Effector memory CD4-positive, alpha-beta T cell (primary cell): ENCODE measurements around the gene AP3S2.

ENCODE experiments used
- DNase-seq, 3 donors: peaks; one replicate each; pipeline ENCODE4 v3.0.0-alpha.2; 2020
- H3K27ac ChIP-seq: 2 replicates; pipeline ENCODE4 v1.7.0; 2013; ENCODE audit warnings: mild to moderate bottlenecking, low read length, moderate library complexity; ENCODE audit not compliant: insufficient read depth, poor library complexity, severe bottlenecking
- H3K27me3 ChIP-seq: replicated peaks from 2 replicates; pipeline ENCODE4 v1.7.0; 2013; ENCODE audit warnings: mild to moderate bottlenecking, low read length; ENCODE audit not compliant: insufficient read depth, control insufficient read depth, poor library complexity, severe bottlenecking
- H3K36me3 ChIP-seq: 2 replicates; pipeline ENCODE4 v1.7.0; 2013; ENCODE audit warnings: mild to moderate bottlenecking, low read length, moderate library complexity; ENCODE audit not compliant: control insufficient read depth, insufficient read depth
- H3K4me1 ChIP-seq: 2 replicates; pipeline ENCODE4 v1.7.0; 2013; ENCODE audit warnings: low read length, mild to moderate bottlenecking; ENCODE audit not compliant: control insufficient read depth, insufficient read depth, poor library complexity, severe bottlenecking
- H3K4me3 ChIP-seq: 2 replicates; pipeline ENCODE4 v1.7.0; 2013; ENCODE audit warnings: low read length, low read depth, mild to moderate bottlenecking; ENCODE audit not compliant: insufficient read depth, poor library complexity, severe bottlenecking
- H3K9me3 ChIP-seq: 2 replicates; pipeline ENCODE4 v1.7.0; 2013; ENCODE audit warnings: mild to moderate bottlenecking, low read length, moderate library complexity; ENCODE audit not compliant: control insufficient read depth

The AP3S2 gene

DNA sequence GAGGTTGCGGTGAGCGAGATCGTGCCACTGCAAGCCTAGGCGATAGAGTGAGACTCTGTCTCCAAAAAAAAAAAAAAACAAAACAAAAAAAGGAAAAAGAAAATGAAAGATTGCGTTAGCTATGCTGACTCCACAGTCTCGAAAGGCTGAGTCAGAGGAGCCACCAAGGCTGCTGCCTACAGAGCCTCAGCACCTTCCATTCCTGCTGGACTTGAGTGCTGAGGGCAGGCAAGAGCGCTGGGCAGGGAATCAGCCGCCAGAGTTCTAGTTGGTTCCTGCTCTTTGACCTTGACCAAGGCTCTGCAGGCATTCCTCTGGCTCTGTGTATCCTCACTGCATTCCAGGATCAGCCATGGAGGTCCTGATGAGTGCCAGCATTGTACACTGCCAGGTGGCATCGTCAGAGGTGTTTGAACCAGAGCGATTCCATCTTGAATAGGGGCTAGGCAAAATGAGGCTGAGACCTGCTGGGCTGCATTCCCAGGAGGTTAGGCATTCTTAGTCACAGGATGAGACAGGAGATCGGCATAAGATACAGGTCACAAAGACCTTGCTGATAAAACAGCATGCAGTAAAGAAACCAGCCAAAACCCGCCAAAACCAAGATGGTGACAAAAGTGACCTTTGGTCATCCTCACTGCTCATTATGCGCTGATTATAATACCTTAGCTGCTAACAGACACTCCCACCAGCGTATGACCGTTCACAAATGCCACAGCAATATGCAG is 111.7 kb downstream of the AP3S2 start:
- Histone ChIP-seq H3K36me3 (no peaks in the 10 kb centered on the region), H3K27me3 (peaks cover 3% of the 10 kb centered on the region), H3K4me1 (no peaks in the 10 kb centered on the region), H3K9me3 (no peaks in the 10 kb centered on the region), H3K27ac (no peak overlapping the region), H3K4me3 (no peak overlapping the region)
- DNase-seq, result no peak

DNA sequence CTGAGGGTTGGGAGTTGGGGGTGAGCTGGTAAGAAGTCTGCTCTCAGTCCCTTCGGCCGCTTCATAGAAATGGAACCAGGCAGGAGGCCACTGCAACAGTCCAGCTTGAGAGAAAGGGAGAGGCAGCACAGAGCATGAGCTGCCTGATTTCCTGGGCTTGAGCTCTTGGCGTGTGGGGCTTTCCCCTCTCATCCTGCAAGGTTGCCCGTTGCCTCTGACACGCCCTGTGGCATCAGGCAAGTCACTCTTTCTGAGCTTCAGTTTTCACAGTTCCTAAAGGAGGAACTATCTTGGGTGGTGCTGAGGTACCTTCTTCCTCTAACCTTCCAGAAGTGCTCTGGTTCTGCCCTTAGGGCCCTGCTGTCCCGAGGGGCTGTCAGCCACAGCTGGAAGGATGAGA is 112.7 kb downstream of the AP3S2 start:
- Histone ChIP-seq H3K27me3 (peaks cover 8% of the 10 kb centered on the region), H3K36me3 (no peaks in the 10 kb centered on the region), H3K27ac (no peak overlapping the region), H3K9me3 (no peaks in the 10 kb centered on the region), H3K4me1 (peaks cover 4% of the 10 kb centered on the region), H3K4me3 (no peak overlapping the region)
- no peak for DNase-seq

GRCh38 chr15:89780601-89781000 is 113.2 kb downstream of the AP3S2 start:
- DNase-seq, result no peak
- no peak overlapping the region for H3K27ac ChIP-seq
- H3K9me3 ChIP-seq, result no peaks in the 10 kb centered on the region
- H3K36me3 ChIP-seq, result no peaks in the 10 kb centered on the region
- peaks cover 5% of the 10 kb centered on the region for H3K4me1 ChIP-seq
- H3K4me3 ChIP-seq, result no peak overlapping the region
- peaks cover 12% of the 10 kb centered on the region for H3K27me3 ChIP-seq
